UCSD-AML1 (cell line): Measurements from ENCODE around the gene GFRA1.
"Not testable (repeated sequence)": the region's sequence is repeated elsewhere in the genome, so short reads cannot be mapped to it uniquely, and the experiment has no call there.

Source experiments
- DNase-seq: peaks from one replicate; lab custom pipeline; 2025; ENCODE audit not compliant: unreplicated experiment; lab: John Stamatoyannopoulos, UW

The GFRA1 gene

GRCh38 chr10:116201011-116201410 lies 72.0 kb downstream of the GFRA1 start:
- DNase-seq: no peak

DNA sequence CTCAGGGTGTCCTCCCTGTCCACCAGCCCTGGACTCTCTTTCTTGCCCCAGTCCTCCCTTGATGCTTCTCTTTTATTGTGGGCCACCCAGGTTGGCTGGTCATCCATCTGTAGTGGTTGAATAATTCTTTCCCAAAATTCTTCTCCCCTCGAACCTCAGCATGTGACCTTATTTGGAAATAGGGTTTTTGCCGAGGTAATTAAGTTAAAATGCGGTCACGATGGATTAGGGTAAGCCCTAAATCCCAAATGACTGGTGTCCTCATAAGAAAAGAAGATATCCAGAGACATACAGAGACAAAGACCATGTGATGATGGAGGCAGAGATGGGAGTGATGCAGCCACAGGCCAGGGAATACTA lies 74.3 kb downstream of the GFRA1 start:
- no peak for DNase-seq

- no peak for DNase-seq
Measured at GRCh38 chr10:116197946-116198675, 74.9 kb downstream of the GFRA1 start.

DNA sequence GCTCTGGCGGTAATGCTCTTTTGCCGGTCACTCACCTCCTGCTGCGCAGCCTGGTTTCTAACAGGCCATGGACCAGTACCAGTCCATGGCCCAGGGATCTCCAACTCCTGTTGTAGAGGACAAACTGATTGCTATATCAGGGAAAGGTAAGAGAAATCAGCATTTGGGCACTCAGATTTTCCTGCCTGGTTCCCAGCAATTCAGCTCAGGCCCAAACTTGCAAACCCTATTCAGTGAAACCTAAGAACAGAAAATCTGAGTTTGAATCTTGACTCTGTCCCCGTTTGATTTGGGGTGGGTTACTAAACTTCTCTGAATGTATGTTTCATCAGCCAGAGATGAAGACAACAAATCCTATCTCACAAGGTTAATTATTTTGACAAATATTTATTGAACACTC lies 77.4 kb downstream of the GFRA1 start:
- no peak for DNase-seq

GRCh38 chr10:116195039-116195438 lies 78.0 kb downstream of the GFRA1 start:
- no peak for DNase-seq

- DNase-seq: no peak
Measured at GRCh38 chr10:116194061-116194460, 78.9 kb downstream of the GFRA1 start.

GRCh38 chr10:116190883-116191282 lies 82.1 kb downstream of the GFRA1 start:
- no peak for DNase-seq

GRCh38 chr10:116186273-116186672 lies 86.7 kb downstream of the GFRA1 start:
- DNase-seq: no peak

GRCh38 chr10:116185199-116185867 lies 87.7 kb downstream of the GFRA1 start:
- no peak for DNase-seq

DNA sequence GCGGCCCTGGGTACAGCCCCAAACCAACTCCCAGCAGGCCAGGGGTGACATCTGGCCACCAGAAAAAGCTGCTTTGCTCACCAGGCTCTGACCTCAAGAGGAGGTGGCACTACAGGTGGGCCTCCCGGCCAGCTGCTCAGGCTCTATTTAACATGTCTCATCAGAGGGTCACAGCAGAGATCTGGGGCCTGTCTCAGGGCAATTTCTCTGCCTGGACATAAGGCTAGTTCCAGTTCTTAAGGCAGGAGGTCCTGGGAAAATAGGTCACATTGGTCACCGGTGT lies 88.6 kb downstream of the GFRA1 start:
- DNase-seq: no peak

DNA sequence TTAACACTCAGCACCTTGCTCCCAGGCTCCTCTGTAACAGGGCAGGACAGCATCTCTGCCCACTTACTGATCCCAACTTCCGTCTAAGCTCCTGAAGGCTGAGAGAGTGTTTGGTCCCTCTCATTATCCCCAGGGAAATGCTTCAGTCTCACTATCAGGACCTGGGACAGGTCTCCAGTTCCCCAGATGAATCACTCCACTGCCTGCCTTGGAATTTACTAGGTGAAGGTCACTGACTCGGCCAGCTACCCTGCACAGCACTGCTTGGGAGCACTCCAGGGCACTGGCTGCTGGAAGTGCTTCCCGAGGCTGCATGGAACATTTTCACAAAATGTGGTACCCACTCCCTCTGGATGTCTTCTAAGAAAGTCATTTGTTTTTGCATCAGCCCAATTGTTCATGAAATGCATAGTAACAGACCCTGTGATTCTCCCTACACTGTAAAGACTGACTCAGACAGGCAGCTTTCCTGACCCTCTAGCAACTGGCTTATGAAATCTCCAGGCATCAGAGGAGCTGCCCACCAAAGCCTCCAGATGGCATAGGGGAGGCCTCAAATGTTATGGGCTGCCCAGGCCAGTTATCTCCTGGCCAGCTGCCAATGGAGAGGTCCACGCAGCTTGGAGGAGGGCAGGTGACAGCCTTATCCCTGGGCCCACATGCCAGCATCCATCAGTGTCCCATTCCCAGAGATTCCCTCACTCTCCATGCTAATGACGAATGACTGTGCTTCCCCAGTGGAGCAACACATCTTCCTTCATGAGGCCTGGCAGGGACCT lies 89.1 kb downstream of the GFRA1 start:
- no peak for DNase-seq

DNA sequence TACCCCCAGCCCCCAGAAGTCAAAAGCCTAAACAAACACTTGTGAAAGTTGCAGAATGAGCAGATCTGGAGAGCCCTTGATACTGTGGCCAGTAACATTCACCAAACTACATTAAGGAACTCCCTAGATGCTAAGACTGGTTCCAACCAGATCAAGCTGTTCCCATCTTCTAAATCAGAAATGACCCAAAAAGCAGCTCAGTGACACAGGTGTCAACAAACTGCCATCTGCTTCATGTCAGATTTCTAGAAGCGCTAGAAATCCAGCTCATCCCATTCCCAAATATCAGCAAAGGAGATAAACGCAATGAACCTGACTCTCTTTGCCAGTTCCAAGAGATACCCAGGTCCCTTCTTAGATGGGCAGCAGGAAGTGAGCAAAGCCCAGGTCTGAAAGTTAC lies 90.6 kb downstream of the GFRA1 start:
- no peak for DNase-seq

DNA sequence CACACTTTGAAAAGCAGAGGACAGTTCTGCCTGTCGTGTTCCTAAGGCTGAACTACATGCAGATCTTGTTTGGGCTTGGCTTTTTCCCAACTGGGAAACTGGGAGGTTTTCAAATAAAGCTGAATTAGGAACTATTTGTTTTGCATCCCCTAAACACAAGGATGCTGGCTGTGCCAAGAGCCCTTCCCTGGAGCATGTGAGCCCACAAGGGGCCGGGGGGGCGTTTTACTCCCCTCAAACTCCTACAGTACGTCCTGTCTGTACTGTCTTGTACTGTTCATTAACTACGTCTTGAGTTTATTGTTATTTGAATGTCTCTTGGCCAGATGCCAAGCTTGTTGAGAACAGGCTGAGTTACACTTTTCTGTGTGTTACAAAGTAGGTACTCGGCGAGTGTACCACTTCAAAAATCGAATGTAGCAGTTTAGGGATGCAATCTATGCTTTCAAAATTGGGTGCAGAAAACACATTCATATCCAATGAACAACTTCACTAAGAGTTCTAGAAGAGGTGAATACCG lies 94.9 kb downstream of the GFRA1 start:
- DNase-seq: no peak

DNA sequence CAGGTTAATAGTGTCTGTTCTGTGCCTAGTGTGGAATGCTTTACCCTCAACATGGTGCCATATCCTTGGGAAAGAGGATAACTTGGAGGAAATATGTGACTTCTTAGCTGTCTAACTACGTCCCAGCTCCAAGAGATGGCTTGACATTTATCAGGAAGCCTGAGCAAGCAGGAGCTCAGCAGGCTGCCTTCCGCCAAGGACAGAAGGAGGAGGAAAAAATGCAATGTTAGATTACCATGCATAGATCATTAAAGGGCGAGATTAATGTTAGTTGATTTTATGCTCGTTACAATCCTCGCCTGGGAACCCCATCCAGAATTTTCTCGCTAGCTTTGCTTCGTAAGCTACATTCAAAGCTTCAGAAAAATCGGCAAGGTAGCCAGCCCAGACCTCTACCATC lies 97.8 kb downstream of the GFRA1 start:
- DNase-seq: no peak

- DNase-seq: no peak
Measured at GRCh38 chr10:116171505-116171904, 101.5 kb downstream of the GFRA1 start.

GRCh38 chr10:116170815-116171250 lies 102.2 kb downstream of the GFRA1 start:
- DNase-seq: no peak

GRCh38 chr10:116169782-116170445 lies 103.1 kb downstream of the GFRA1 start:
- DNase-seq: no peak

DNA sequence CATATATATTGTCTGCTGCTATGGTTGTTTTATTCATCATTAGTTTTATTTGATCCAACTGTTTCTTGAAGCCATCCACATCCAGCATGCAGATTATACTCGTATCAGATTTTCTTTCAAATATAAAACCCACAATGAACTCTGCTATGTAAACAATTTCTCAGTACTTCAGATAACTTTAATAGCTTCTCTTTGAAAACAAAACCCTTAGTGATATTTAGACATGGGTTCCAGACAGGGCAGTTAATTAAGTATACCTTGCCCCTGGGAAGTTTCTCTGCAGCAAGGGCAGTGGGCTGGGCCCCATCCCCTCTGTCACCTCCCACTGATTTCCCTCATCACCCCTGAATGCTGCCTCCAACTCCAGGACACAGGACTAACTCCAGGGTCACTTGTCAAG lies 104.3 kb downstream of the GFRA1 start:
- DNase-seq: no peak

- no peak for DNase-seq
Measured at GRCh38 chr10:116168329-116168728, 104.7 kb downstream of the GFRA1 start.

- not testable (repeated sequence) for DNase-seq
Measured at GRCh38 chr10:116165941-116166340, 107.1 kb downstream of the GFRA1 start.

DNA sequence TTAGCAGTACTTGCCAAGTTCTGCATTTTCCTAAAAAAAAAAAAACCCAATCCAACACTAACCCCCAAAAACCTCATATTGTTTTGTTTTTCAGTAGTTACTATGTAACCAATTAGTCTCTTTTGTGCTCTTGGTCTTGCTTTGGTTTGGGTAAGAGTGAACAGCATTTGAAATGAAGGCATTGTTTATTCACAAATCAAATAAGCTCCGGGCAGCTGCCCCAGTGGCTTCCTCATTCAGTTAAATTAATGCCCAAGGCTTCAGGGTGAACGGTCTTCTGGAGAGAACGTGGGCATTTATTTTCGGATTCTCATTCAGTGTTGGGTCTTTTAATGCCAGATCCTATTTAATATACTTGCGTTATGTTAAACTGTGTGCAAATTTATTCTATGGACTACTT lies 108.7 kb downstream of the GFRA1 start:
- DNase-seq: no peak
